GM19193 (cell line): ENCODE data around the gene PSMB7.

Source experiments
- POLR2A ChIP-seq: IDR thresholded peaks from 4 replicates; pipeline ENCODE4 v1.6.1; 2011; ENCODE audit not compliant: insufficient read depth, insufficient read length; ENCODE audit errors: extremely low read depth

Gene PSMB7

GRCh38 chr9:124450241-124450924, 35.1 kb upstream of the PSMB7 start, which contains the start of gene ADGRD2:
ADGRD2 (plus strand) TSS chr9:124450451; CDS start chr9:124451667, 1,216 bp downstream.
- TF ChIP-seq POLR2A, result no peak

GRCh38 chr9:124449381-124450151, 34.3 kb upstream of the PSMB7 start:
- TF ChIP-seq POLR2A, result no peak

GRCh38 chr9:124448019-124448418, 32.8 kb upstream of the PSMB7 start:
- no peak for TF ChIP-seq POLR2A

GRCh38 chr9:124447297-124447661, 32.0 kb upstream of the PSMB7 start:
- no peak for TF ChIP-seq POLR2A

- TF ChIP-seq POLR2A, result no peak
These were observed 28.9 kb upstream of the PSMB7 start for GRCh38 chr9:124444166-124444565.

GRCh38 chr9:124443625-124444024, 28.4 kb upstream of the PSMB7 start:
- no peak for TF ChIP-seq POLR2A

GRCh38 chr9:124442826-124443225, 27.6 kb upstream of the PSMB7 start:
- no peak for TF ChIP-seq POLR2A

GRCh38 chr9:124442379-124442778, 27.1 kb upstream of the PSMB7 start:
- no peak for TF ChIP-seq POLR2A

- no peak for TF ChIP-seq POLR2A
These were observed 26.0 kb upstream of the PSMB7 start for GRCh38 chr9:124441291-124441690.

GRCh38 chr9:124440786-124441185, 25.5 kb upstream of the PSMB7 start:
- no peak for TF ChIP-seq POLR2A

- TF ChIP-seq POLR2A, result no peak
These were observed 24.5 kb upstream of the PSMB7 start for GRCh38 chr9:124439686-124440243.

GRCh38 chr9:124439086-124439485, 23.8 kb upstream of the PSMB7 start:
- no peak for TF ChIP-seq POLR2A

GRCh38 chr9:124438091-124438490, 22.8 kb upstream of the PSMB7 start:
- no peak for TF ChIP-seq POLR2A

GRCh38 chr9:124437086-124437485, 21.8 kb upstream of the PSMB7 start:
- TF ChIP-seq POLR2A, result no peak

GRCh38 chr9:124436320-124436719, 21.1 kb upstream of the PSMB7 start:
- TF ChIP-seq POLR2A, result no peak

- no peak for TF ChIP-seq POLR2A
These were observed 14.3 kb upstream of the PSMB7 start for GRCh38 chr9:124429530-124429867.
